ENCODE measurements around the gene DNHD1.
"Not testable (repeated sequence)": the region's sequence is repeated elsewhere in the genome, so short reads cannot be mapped to it uniquely, and the experiment has no call there.

DNHD1 gene

GRCh38 chr11:6481012-6481923 is 15.8 kb upstream of the DNHD1 start, which contains the start of the genes ARFIP2 and TIMM10B:
Gene ARFIP2 (minus strand): TSS chr11:6481331. CDS start chr11:6480421, 910 bp downstream.
Gene TIMM10B (plus strand): TSS chr11:6481501. CDS start chr11:6481517, 16 bp downstream.
- peak; percentile 94 for DNase-seq (ENCODE audit: low read depth)

GRCh38 chr11:6481924-6482275 is 15.2 kb upstream of the DNHD1 start:
- DNase-seq (ENCODE audit: low read depth), result no peak

- no peak for DNase-seq (ENCODE audit: low read depth)
Observed at GRCh38 chr11:6482441-6482840, 14.6 kb upstream of the DNHD1 start.

GRCh38 chr11:6483015-6483414 is 14.1 kb upstream of the DNHD1 start:
- DNase-seq (ENCODE audit: low read depth), result no peak

GRCh38 chr11:6485661-6486060 is 11.4 kb upstream of the DNHD1 start:
- DNase-seq (ENCODE audit: low read depth), result no peak

- no peak for DNase-seq (ENCODE audit: low read depth)
Observed at GRCh38 chr11:6486256-6486655, 10.8 kb upstream of the DNHD1 start.

- no peak for DNase-seq (ENCODE audit: low read depth)
Observed at GRCh38 chr11:6486938-6487337, 10.1 kb upstream of the DNHD1 start.

GRCh38 chr11:6488342-6488741 is 8.7 kb upstream of the DNHD1 start:
- DNase-seq (ENCODE audit: low read depth), result no peak

- no peak for DNase-seq (ENCODE audit: low read depth)
Observed at GRCh38 chr11:6488821-6489220, 8.3 kb upstream of the DNHD1 start.

- no peak for DNase-seq (ENCODE audit: low read depth)
Observed at GRCh38 chr11:6489306-6489705, 7.8 kb upstream of the DNHD1 start.

GRCh38 chr11:6498121-6498520 is 1.0 kb downstream of the DNHD1 start:
- no peak for DNase-seq (ENCODE audit: low read depth)

- no peak for DNase-seq (ENCODE audit: low read depth)
Observed at GRCh38 chr11:6498544-6498943, 1.5 kb downstream of the DNHD1 start.

- no peak for DNase-seq (ENCODE audit: low read depth)
Observed at GRCh38 chr11:6502382-6502781, 5.3 kb downstream of the DNHD1 start.

GRCh38 chr11:6504166-6504565 is 7.1 kb downstream of the DNHD1 start:
- DNase-seq (ENCODE audit: low read depth), result no peak

GRCh38 chr11:6505577-6506240 is 8.6 kb downstream of the DNHD1 start:
- no peak for DNase-seq (ENCODE audit: low read depth)

GRCh38 chr11:6516865-6517264 is 19.8 kb downstream of the DNHD1 start:
- no peak for DNase-seq (ENCODE audit: low read depth)

- no peak for DNase-seq (ENCODE audit: low read depth)
Observed at GRCh38 chr11:6520265-6520664, 23.2 kb downstream of the DNHD1 start.

- DNase-seq (ENCODE audit: low read depth), result not testable (repeated sequence)
Observed at GRCh38 chr11:6521946-6522345, 24.9 kb downstream of the DNHD1 start.

GRCh38 chr11:6523253-6523652 is 26.2 kb downstream of the DNHD1 start:
- DNase-seq (ENCODE audit: low read depth), result no peak

- no peak for DNase-seq (ENCODE audit: low read depth)
Observed at GRCh38 chr11:6526411-6527135, 29.5 kb downstream of the DNHD1 start.

GRCh38 chr11:6529266-6529665 is 32.2 kb downstream of the DNHD1 start:
- no peak for DNase-seq (ENCODE audit: low read depth)

GRCh38 chr11:6530848-6531247 is 33.8 kb downstream of the DNHD1 start:
- DNase-seq (ENCODE audit: low read depth), result no peak
